Measurements from ENCODE around the gene PLCL1.

DNA sequence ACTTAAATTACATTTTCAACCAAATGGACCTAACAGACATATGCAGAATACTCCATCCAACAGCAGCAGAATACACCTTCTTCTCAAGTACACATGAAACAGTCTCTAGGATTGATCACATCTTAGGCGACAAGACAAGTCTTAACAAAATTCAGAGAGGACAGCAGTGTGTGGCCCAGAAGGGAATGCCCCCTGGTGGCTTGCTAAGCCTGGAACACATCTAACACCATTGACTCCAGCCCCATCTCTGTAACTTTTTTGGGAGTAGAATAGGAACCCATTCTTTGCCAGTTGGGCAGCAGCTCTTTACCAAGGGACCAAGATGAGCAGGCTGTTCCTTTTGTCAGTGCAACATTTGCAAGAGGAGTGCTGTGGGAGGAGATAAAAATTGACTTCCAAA lies 249.9 kb downstream of the PLCL1 start:
- no peak for TF ChIP-seq EZH2 (IDR thresholded peaks at IDR 0.05)
- TF ChIP-seq POLR2AphosphoS5 (IDR thresholded peaks at IDR 0.05; ENCODE audit: borderline replicate concordance, low read depth, low read length): no peak

All from SK-N-MC (cell line).